DND-41 (cell line): ENCODE measurements around the gene TRIM6.
"Not testable (repeated sequence)": the region's sequence is repeated elsewhere in the genome, so short reads cannot be mapped to it uniquely, and the experiment has no call there.

Source experiments
- CTCF ChIP-seq: IDR thresholded peaks from 2 replicates; pipeline ENCODE4 v1.5.1; 2012; ENCODE audit warnings: borderline replicate concordance, low read length, moderate library complexity, mild to moderate bottlenecking; ENCODE audit not compliant: poor library complexity, severe bottlenecking; ENCODE audit errors: extremely low read depth
- EZH2 ChIP-seq: IDR thresholded peaks from 3 replicates; pipeline ENCODE4 v1.6.1; 2012; ENCODE audit warnings: borderline replicate concordance, low read depth, mild to moderate bottlenecking, moderate library complexity, low read length, inconsistent platforms; ENCODE audit not compliant: severe bottlenecking

- not testable (repeated sequence) for TF ChIP-seq EZH2, CTCF
Observed at GRCh38 chr11:5589906-5590305, 6.5 kb upstream of the TRIM6 start.
